H1 (cell line): ENCODE measurements around the gene TMEM254. TPM values are rescaled to one million over a fixed set of nuclear protein-coding genes. Genes with fewer than 3 reads are reported as not detected.
A peak's percentile ranks its signal among the peaks of the same experiment; 100 is the strongest.

Source experiments
- CTCF ChIA-PET: fragments of 300-600 bp; sonication (Branson Sonifier 250); formaldehyde crosslinking; loops from one replicate; lab custom pipeline; 2021; ENCODE audit not compliant: partially characterized antibody; lab: Charles Lee
- POLR2A ChIA-PET: fragments of 300-600 bp; sonication (Branson Sonifier 250); formaldehyde crosslinking; loops from one replicate; lab custom pipeline; 2021; ENCODE audit warnings: inconsistent platforms; ENCODE audit not compliant: partially characterized antibody; lab: Charles Lee
- DNase-seq, 2 experiments: peaks; one replicate each; pipeline versions ENCODE4 v3.0.0 to v3.0.0-alpha.2; 2010 to 2022; ENCODE audit warnings: low spot score in 2 of 2, low read depth in 1 of 2, mixed read lengths in 1 of 2
- FAIRE-seq: peaks from 2 replicates; lab custom pipeline; 2011; peaks lifted over from hg19 to GRCh38; lab: Jason Lieb, UNC
- H2AFZ ChIP-seq: 2 replicates; pipeline ENCODE4 v1.8.1; 2012; ENCODE audit warnings: low read length, inconsistent platforms
- H2AK5ac ChIP-seq: 2 replicates; pipeline ENCODE4 v1.6.1; 2013; ENCODE audit warnings: low read depth, low read length
- H2BK120ac ChIP-seq: replicated peaks from 2 replicates; pipeline ENCODE3; 2013; ENCODE audit warnings: low read depth, low read length, inconsistent platforms
- H2BK12ac ChIP-seq: 2 replicates; pipeline ENCODE4 v1.6.1; 2013; ENCODE audit warnings: low read depth, low read length
- H2BK15ac ChIP-seq: 2 replicates; pipeline ENCODE4 v1.6.1; 2013; ENCODE audit warnings: low read length
- H2BK20ac ChIP-seq: 2 replicates; pipeline ENCODE4 v1.6.1; 2013; ENCODE audit warnings: low read length
- H2BK5ac ChIP-seq: 2 replicates; pipeline ENCODE4 v1.6.1; 2013; ENCODE audit warnings: low read depth, low read length
- H3K14ac ChIP-seq: 2 replicates; pipeline ENCODE4 v1.6.1; 2013; ENCODE audit warnings: inconsistent platforms; ENCODE audit not compliant: insufficient read length
- H3K18ac ChIP-seq: 2 replicates; pipeline ENCODE4 v1.6.1; 2013; ENCODE audit warnings: low read length; ENCODE audit errors: extremely low read depth
- H3K23ac ChIP-seq: 2 replicates; pipeline ENCODE4 v1.6.1; 2013; ENCODE audit warnings: inconsistent platforms; ENCODE audit not compliant: insufficient read length
- H3K23me2 ChIP-seq: 2 replicates; pipeline ENCODE4 v1.6.1; 2013; ENCODE audit warnings: low read depth, low read length
- H3K27ac ChIP-seq: 2 replicates; pipeline ENCODE4 v1.6.1; 2011; ENCODE audit warnings: low read depth, low read length, inconsistent platforms
- H3K27me3 ChIP-seq, 4 experiments: replicated peaks in 1 of 4; 1 replicate in 1 of 4; 2 replicates in 3 of 4; pipeline versions ENCODE4 v1.6.1 to v1.8.1; 2011 to 2013; ENCODE audit warnings: low read length in 3 of 4, mild to moderate bottlenecking in 3 of 4, inconsistent platforms in 2 of 4, mixed read lengths in 2 of 4, moderate library complexity in 1 of 4; ENCODE audit not compliant: control insufficient read depth in 3 of 4, insufficient read depth in 3 of 4; ENCODE audit errors: extremely low read depth in 1 of 4
- H3K36me3 ChIP-seq, 4 experiments: 2 replicates each; pipeline versions ENCODE4 v1.6.1 to v1.8.1; 2011 to 2013; ENCODE audit warnings: mild to moderate bottlenecking in 4 of 4, low read length in 3 of 4, moderate library complexity in 2 of 4, control low read depth in 1 of 4, inconsistent platforms in 1 of 4; ENCODE audit not compliant: insufficient read depth in 4 of 4, control insufficient read depth in 2 of 4
- H3K4ac ChIP-seq: replicated peaks from 2 replicates; pipeline ENCODE3; 2013; ENCODE audit warnings: low read length, low read depth, mixed read lengths, inconsistent platforms; ENCODE audit not compliant: insufficient read length
- H3K4me1 ChIP-seq, 4 experiments: replicated peaks in 1 of 4; 1 replicate in 1 of 4; 2 replicates in 3 of 4; pipeline versions ENCODE4 v1.6.1 to v1.8.1; 2011 to 2013; ENCODE audit warnings: low read length in 3 of 4, inconsistent platforms in 2 of 4, mixed read lengths in 1 of 4; ENCODE audit not compliant: insufficient read depth in 4 of 4, control insufficient read depth in 3 of 4
- H3K4me2 ChIP-seq, 2 experiments: 2 replicates each; pipeline versions ENCODE4 v1.6.1 to v1.8.1; 2011 to 2013; ENCODE audit warnings: low read depth in 2 of 2, low read length in 2 of 2, control low read depth in 1 of 2, inconsistent platforms in 1 of 2, mild to moderate bottlenecking in 1 of 2; ENCODE audit not compliant: insufficient read depth in 1 of 2
- H3K4me3 ChIP-seq, 4 experiments: fragments of 200-600, 300-600 bp in 1 of 4; sonication (generic), shearing (Covaris generic), sonication (Bioruptor Twin) in 1 of 4; 2 replicates each; pipeline versions ENCODE4 v1.5.1 to v1.8.1; 2011 to 2016; ENCODE audit warnings: low read length in 4 of 4, low read depth in 3 of 4, control low read depth in 2 of 4, inconsistent platforms in 2 of 4, mild to moderate bottlenecking in 2 of 4, mixed read lengths in 1 of 4, moderate library complexity in 1 of 4; ENCODE audit not compliant: insufficient read depth in 2 of 4; ENCODE audit errors: extremely low read depth in 1 of 4
- H3K56ac ChIP-seq: replicated peaks from 2 replicates; pipeline ENCODE3; 2013; ENCODE audit warnings: low read depth, mild to moderate bottlenecking, mixed read lengths, low read length, inconsistent platforms; ENCODE audit not compliant: insufficient read length
- H3K79me1 ChIP-seq: 2 replicates; pipeline ENCODE4 v1.6.1; 2013; ENCODE audit warnings: low read depth, low read length, control low read depth
- H3K79me2 ChIP-seq, 2 experiments: 2 replicates each; pipeline versions ENCODE4 v1.6.1 to v1.8.1; 2012 to 2013; ENCODE audit warnings: low read length in 2 of 2, mild to moderate bottlenecking in 2 of 2, inconsistent platforms in 1 of 2; ENCODE audit not compliant: insufficient read depth in 2 of 2, control insufficient read depth in 1 of 2
- H3K9ac ChIP-seq, 4 experiments: replicated peaks in 1 of 4; 1 replicate in 1 of 4; 2 replicates in 3 of 4; pipeline versions ENCODE4 v1.6.1 to v1.8.1; 2011 to 2013; ENCODE audit warnings: low read depth in 3 of 4, low read length in 3 of 4, control low read depth in 2 of 4, mild to moderate bottlenecking in 2 of 4, moderate library complexity in 2 of 4, inconsistent platforms in 1 of 4; ENCODE audit errors: extremely low read depth in 1 of 4
- H3K9me3 ChIP-seq, 2 experiments: 2 replicates each; pipeline versions ENCODE4 v1.6.1 to v1.8.1; 2012 to 2013; ENCODE audit warnings: mild to moderate bottlenecking in 2 of 2, moderate library complexity in 2 of 2, control low read depth in 1 of 2, inconsistent platforms in 1 of 2, low read depth in 1 of 2, low read length in 1 of 2, mixed read lengths in 1 of 2; ENCODE audit not compliant: insufficient read depth in 2 of 2
- H4K20me1 ChIP-seq, 2 experiments: replicated peaks in 1 of 2; 2 replicates each; pipeline versions ENCODE3 to v1.8.1; 2011 to 2013; ENCODE audit warnings: inconsistent platforms in 2 of 2, low read length in 2 of 2, mild to moderate bottlenecking in 1 of 2; ENCODE audit not compliant: insufficient read depth in 2 of 2, control insufficient read depth in 1 of 2
- H4K5ac ChIP-seq: 2 replicates; pipeline ENCODE4 v1.6.1; 2013; ENCODE audit warnings: low read length, low read depth, mixed read lengths, inconsistent platforms; ENCODE audit not compliant: insufficient read length
- H4K8ac ChIP-seq: 2 replicates; pipeline ENCODE4 v1.8.0; 2013; ENCODE audit warnings: mild to moderate bottlenecking, moderate library complexity, low read length, inconsistent platforms; ENCODE audit not compliant: insufficient read depth; ENCODE audit errors: extremely low read depth
- H4K91ac ChIP-seq: replicated peaks from 2 replicates; pipeline ENCODE3; 2013; ENCODE audit warnings: low read length, mixed read lengths, inconsistent platforms; ENCODE audit not compliant: insufficient read length
- ATF2 ChIP-seq: IDR thresholded peaks from 2 replicates; pipeline ENCODE4 v1.6.1; 2012; ENCODE audit warnings: low read length, inconsistent platforms
- CEBPB ChIP-seq: IDR thresholded peaks from 2 replicates; pipeline ENCODE4 v1.6.1; 2012; ENCODE audit warnings: low read depth, low read length
- KDM4A ChIP-seq: IDR thresholded peaks from one replicate; pipeline ENCODE4 v1.7.1; 2012; ENCODE audit warnings: low read depth, mild to moderate bottlenecking, moderate library complexity, low read length, inconsistent platforms; ENCODE audit not compliant: severe bottlenecking
- KDM5A ChIP-seq: fragments of 200-600 bp; IDR thresholded peaks from 2 replicates; pipeline ENCODE4 v1.7.1; 2012; ENCODE audit warnings: mild to moderate bottlenecking, low read length, inconsistent platforms, mixed read lengths
- MAFK ChIP-seq: IDR thresholded peaks from 2 replicates; pipeline ENCODE4 v1.6.1; 2012; ENCODE audit warnings: low read depth, mild to moderate bottlenecking, improper control_type of control experiment, low read length
- SIN3A ChIP-seq, 2 experiments: IDR thresholded peaks in 1 of 2; conservative IDR thresholded peaks in 1 of 2; 2 replicates each; pipeline ENCODE4 v1.6.1; 2011 to 2012; ENCODE audit warnings: low read length in 2 of 2, improper control_type of control experiment in 1 of 2, low read depth in 1 of 2, mild to moderate bottlenecking in 1 of 2
- ZNF274 ChIP-seq: IDR thresholded peaks from 2 replicates; pipeline ENCODE4 v1.7.0; 2012; ENCODE audit warnings: low read length, borderline replicate concordance; ENCODE audit errors: extremely low read depth
- WGBS, 2 experiments: shearing (Covaris generic) in 1 of 2; methylation state at CpG; one replicate each; pipeline versions ENCODE4 v1.1.6 to v1.1.7; 2013 to 2015; ENCODE audit warnings: low lambda C conversion rate in 2 of 2, mixed read lengths in 2 of 2, inconsistent platforms in 1 of 2, low coverage in 1 of 2, missing lambda C conversion rate in 1 of 2; ENCODE audit not compliant: insufficient replicate concordance in 2 of 2, insufficient coverage in 1 of 2, insufficient read length in 1 of 2; ENCODE audit errors: extremely low coverage in 1 of 2, missing lambda C conversion rate in 1 of 2; 5-methylcytosine and 5-hydroxymethylcytosine counted together
- polyA plus RNA-seq, 7 experiments: library from polyadenylated mRNA; depleted of rRNA in 3 of 7; stranded (reverse) in 5 of 7; unstranded in 2 of 7; fragments of >200 nt in 5 of 7; fragments of 200-250 nt in 2 of 7; gene quantifications; 1 replicate in 5 of 7; 2 replicates in 1 of 7; 4 replicates in 1 of 7; pipeline versions ENCODE4 v1.2.1 to v1.2.3, GENCODE V29; 2011 to 2013; ENCODE audit warnings: missing spikeins in 2 of 7, mixed read lengths in 2 of 7
- total RNA-seq: library from RNA; stranded (reverse); fragmentation: NEBNext Ultra II Directional; extraction: Animal tissue kit (Norgen Biotek cat#: 25700); gene quantifications from 2 replicates; pipeline ENCODE4 v1.2.1, GENCODE V29; 2021
- TF ChIP-seq, protein P1 (sequence below): IDR thresholded peaks from 2 replicates; pipeline ENCODE4 v1.6.1; 2011; ENCODE audit warnings: low read depth, mild to moderate bottlenecking, low read length; ENCODE audit not compliant: insufficient read depth

TMEM254 gene
- total and polyA plus RNA-seq, 2 of the 8 experiments (the other 6 are each of a cell fraction or from before 2014, with no cell fraction given) = 26.9 to 61.2 TPM

- Histone ChIP-seq H3K79me2 (no peaks in the 10 kb centered on the region), H4K20me1 (no peaks in the 10 kb centered on the region), H4K8ac (no peak overlapping the region), H4K5ac (no peak overlapping the region), H2BK5ac (0 out of 2 replicates have a peak overlapping the region, but pooled peaks have one; percentile 6), H3K4me1 (peaks cover 5 to 29% (median 19%) of the 10 kb centered on the region in 4 experiments; a peak in 6 of 7 replicates), H3K9ac (no peak overlapping the region), H4K91ac (no peak overlapping the region), H3K27ac (no peak overlapping the region), H3K79me1 (no peaks in the 10 kb centered on the region), H2BK12ac (peak overlapping the region; percentile 4; the same call in 1 of the 2 replicates), H3K9me3 (peaks cover 15 to 18% of the 10 kb centered on the region in 2 experiments), H3K23ac (no peak overlapping the region), H3K4me3 (no peak overlapping the region), H3K4ac (no peak overlapping the region), H3K23me2 (no peaks in the 10 kb centered on the region), H2BK120ac (peak overlapping the region; percentile 13), H2BK20ac (peak overlapping the region; percentile 95), H3K36me3 (peaks cover 0 to 12% (median 0%) of the 10 kb centered on the region in 4 experiments; a peak in 1 of 8 replicates), H3K18ac (peak overlapping the region; percentile 10; the same call in 1 of the 2 replicates), H3K14ac (no peak overlapping the region), H3K56ac (no peak overlapping the region), H3K4me2 (no peak overlapping the region; a peak in 1 of 4 replicates), H2AK5ac (no peak overlapping the region), H2AFZ (peak overlapping the region; percentile 82; the same call in 1 of the 2 replicates), H2BK15ac (no peak overlapping the region), H3K27me3 (no peaks in the 10 kb centered on the region)
- FAIRE-seq (no peak), DNase-seq (no peak)
- ChIA-PET POLR2A (interaction anchor here (1.1 kb wide), 1 partner anchor 25 kb away, joined by 3 read pairs; no protein-coding TSS in a partner anchor), CTCF (interaction anchor here (0.6 to 8.4 kb wide), 8 partner anchors 24 to 172 kb away, joined by 3 to 39 read pairs (median 6); no protein-coding TSS in a partner anchor)
- WGBS, 2 experiments = 84% methylated on average over 10 of the region's 10 CpGs; no CpG with 5 or more reads in 1 of the 2 experiments
- no peak for TF ChIP-seq SIN3A (conservative IDR thresholded peaks at IDR 0.05 in 1 of 2, IDR thresholded peaks at IDR 0.05 in 1 of 2; ENCODE audit: low read depth in 1 of 2, low read length in 2 of 2)
- TF ChIP-seq CEBPB = no peak
- no peak for TF ChIP-seq KDM5A
- TF ChIP-seq KDM4A = no peak
- no peak for TF ChIP-seq ATF2
- no peak for TF ChIP-seq MAFK
- no peak for TF ChIP-seq ZNF274
- TF ChIP-seq, protein P1, sequence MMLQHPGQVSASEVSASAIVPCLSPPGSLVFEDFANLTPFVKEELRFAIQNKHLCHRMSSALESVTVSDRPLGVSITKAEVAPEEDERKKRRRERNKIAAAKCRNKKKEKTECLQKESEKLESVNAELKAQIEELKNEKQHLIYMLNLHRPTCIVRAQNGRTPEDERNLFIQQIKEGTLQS = no peak
Observed at GRCh38 chr10:80104066-80104926, 25.8 kb downstream of the TMEM254 start.
